Subcutaneous abdominal adipose tissue (tissue), 5 donors: Measurements from ENCODE around the gene TSTD2.

Experiments used
- H3K27ac ChIP-seq: one replicate; pipeline ENCODE4 v1.7.0; 2013; ENCODE audit warnings: low read depth, mild to moderate bottlenecking, inconsistent platforms, low read length, moderate library complexity
- H3K27me3 ChIP-seq, 5 donors: one replicate each; pipeline ENCODE4 v1.7.0; 2013; ENCODE audit warnings: low read length in 5 of 5, inconsistent platforms in 1 of 5; ENCODE audit not compliant: control insufficient read depth in 5 of 5, insufficient read depth in 4 of 5
- H3K36me3 ChIP-seq, 5 donors: one replicate each; pipeline ENCODE4 v1.7.0; 2013; ENCODE audit warnings: low read length in 5 of 5; ENCODE audit not compliant: control insufficient read depth in 5 of 5, insufficient read depth in 5 of 5
- H3K4me1 ChIP-seq, 5 donors: one replicate each; pipeline ENCODE4 v1.7.0; 2013; ENCODE audit warnings: low read length in 5 of 5, mild to moderate bottlenecking in 3 of 5, moderate library complexity in 1 of 5; ENCODE audit not compliant: control insufficient read depth in 5 of 5, insufficient read depth in 5 of 5
- H3K4me3 ChIP-seq, 5 donors: one replicate each; pipeline ENCODE4 v1.7.0; 2013; ENCODE audit warnings: low read length in 5 of 5, low read depth in 1 of 5
- H3K9ac ChIP-seq, 5 donors: one replicate each; pipeline ENCODE4 v1.7.0; 2013; ENCODE audit warnings: low read length in 5 of 5, mild to moderate bottlenecking in 4 of 5, moderate library complexity in 3 of 5
- H3K9me3 ChIP-seq, 5 donors: one replicate each; pipeline ENCODE4 v1.7.0; 2013; ENCODE audit warnings: low read length in 5 of 5; ENCODE audit not compliant: control insufficient read depth in 5 of 5
- donor health status: healthy.
- donor health status: healthy.
- donor health status: healthy.
- donor health status: healthy.
- donor health status: healthy.

The TSTD2 gene

DNA sequence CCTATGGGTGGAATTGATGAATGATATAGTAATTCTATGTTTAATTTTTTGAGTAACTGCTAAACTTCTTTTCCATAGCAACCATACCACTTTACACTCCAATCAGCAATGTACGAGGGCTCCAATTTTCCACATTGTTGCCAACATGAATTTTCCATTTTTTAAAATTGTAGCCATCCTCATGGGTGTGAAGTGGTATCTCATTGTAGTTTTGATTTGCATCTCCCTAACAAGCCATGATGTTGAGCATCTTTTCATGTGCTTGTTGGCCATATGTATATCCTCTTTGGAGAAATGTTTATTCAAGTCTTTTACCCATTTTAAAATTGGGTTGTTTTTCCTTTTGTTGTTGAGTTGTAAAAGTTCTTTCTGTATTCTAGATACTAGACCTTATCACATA is 82.8 kb downstream of the TSTD2 start:
- no peak overlapping the region for H3K27ac ChIP-seq
- no peaks in the 10 kb centered on the region for H3K27me3 ChIP-seq
- no peak overlapping the region for H3K4me3 ChIP-seq
- peaks cover 0 to 5% (median 0%) of the 10 kb centered on the region in 5 donors for H3K9me3 ChIP-seq
- H3K4me1 ChIP-seq = peaks cover 0 to 15% (median 10%) of the 10 kb centered on the region in 5 donors
- H3K9ac ChIP-seq = no peak overlapping the region
- no peaks in the 10 kb centered on the region for H3K36me3 ChIP-seq
